Upper lobe of left lung (tissue), 6 donors: ENCODE measurements around the gene PTCHD1. TPM values are rescaled to one million over a fixed set of nuclear protein-coding genes. Genes with fewer than 3 reads are reported as not detected.

Experiments
- ATAC-seq, 2 donors: fragments of 200-7000 bp; cut with Tn5 transposase; one replicate each; pipeline ENCODE4 v1.9.1; 2022; ENCODE audit warnings: mild to moderate bottlenecking in 2 of 2, moderate library complexity in 2 of 2; ENCODE audit not compliant: low FRiP score in 2 of 2
- DNase-seq, 2 donors: peaks; one replicate each; pipeline ENCODE4 v3.0.0-alpha.2; 2019 to 2020
- H3K27ac ChIP-seq, 4 donors: fragments of 200-600 bp; sonication (generic); one replicate each; pipeline ENCODE4 v1.5.1; 2016 to 2019
- H3K27me3 ChIP-seq, 4 donors: fragments of 200-600 bp; sonication (generic); one replicate each; pipeline ENCODE4 v1.5.1; 2017 to 2019
- H3K36me3 ChIP-seq, 4 donors: fragments of 200-600 bp; sonication (generic); one replicate each; pipeline ENCODE4 v1.5.1; 2016 to 2019
- H3K4me1 ChIP-seq, 4 donors: fragments of 200-600 bp; sonication (generic); one replicate each; pipeline ENCODE4 v1.5.1; 2018 to 2019
- H3K4me3 ChIP-seq, 4 donors: fragments of 200-600 bp; sonication (generic); one replicate each; pipeline ENCODE4 v1.5.1; 2017 to 2019; ENCODE audit warnings: mild to moderate bottlenecking in 2 of 4, moderate library complexity in 1 of 4
- H3K9me3 ChIP-seq, 4 donors: fragments of 200-600 bp; sonication (generic); one replicate each; pipeline ENCODE4 v1.5.1; 2018 to 2019
- EP300 ChIP-seq, 4 donors: sonication (generic); formaldehyde crosslinking; IDR thresholded peaks; one replicate each; pipeline ENCODE4 v1.5.1; 2017; ENCODE audit warnings: antibody characterized with exemption in 4 of 4, control low read depth in 2 of 4
- POLR2A ChIP-seq, 4 donors: fragments of 450-650 bp; IDR thresholded peaks; one replicate each; pipeline ENCODE4 v1.5.1; 2016 to 2017; ENCODE audit warnings: antibody characterized with exemption in 4 of 4, mild to moderate bottlenecking in 2 of 4
- POLR2AphosphoS5 ChIP-seq, 2 donors: sonication (generic); formaldehyde crosslinking; IDR thresholded peaks; one replicate each; pipeline ENCODE4 v1.5.1; 2017; ENCODE audit warnings: antibody characterized with exemption in 2 of 2
- WGBS, 2 donors: methylation state at CpG; one replicate each; pipeline ENCODE4 v1.1.5; 2017 to 2018; 5-methylcytosine and 5-hydroxymethylcytosine counted together
- total RNA-seq, 6 donors: library from RNA; depleted of rRNA in 4 of 6; stranded (reverse); fragments of >200 nt in 4 of 6; gene quantifications; one replicate each; pipeline versions ENCODE4 v1.1.0 to v1.2.1, GENCODE V29; 2016 to 2021
- TF ChIP-seq, protein P1 (sequence below), 6 experiments: fragments of 450-650 bp in 4 of 6; fragments of 200-600 bp in 2 of 6; sonication (generic) in 2 of 6; IDR thresholded peaks; one replicate each; pipeline ENCODE4 v1.5.1; 2016 to 2019; ENCODE audit warnings: antibody characterized with exemption in 6 of 6
- donor health status: DM: no; HTN: no; CAD: no; lungs with moderate emphysema.
- donor health status: DM: no; HTN: yes; CAD: no; lungs with severe emphysema.

Gene PTCHD1
- total RNA-seq, 6 donors from 2014 or later: 0.61 to 2.2 (median 1.4) TPM

DNA sequence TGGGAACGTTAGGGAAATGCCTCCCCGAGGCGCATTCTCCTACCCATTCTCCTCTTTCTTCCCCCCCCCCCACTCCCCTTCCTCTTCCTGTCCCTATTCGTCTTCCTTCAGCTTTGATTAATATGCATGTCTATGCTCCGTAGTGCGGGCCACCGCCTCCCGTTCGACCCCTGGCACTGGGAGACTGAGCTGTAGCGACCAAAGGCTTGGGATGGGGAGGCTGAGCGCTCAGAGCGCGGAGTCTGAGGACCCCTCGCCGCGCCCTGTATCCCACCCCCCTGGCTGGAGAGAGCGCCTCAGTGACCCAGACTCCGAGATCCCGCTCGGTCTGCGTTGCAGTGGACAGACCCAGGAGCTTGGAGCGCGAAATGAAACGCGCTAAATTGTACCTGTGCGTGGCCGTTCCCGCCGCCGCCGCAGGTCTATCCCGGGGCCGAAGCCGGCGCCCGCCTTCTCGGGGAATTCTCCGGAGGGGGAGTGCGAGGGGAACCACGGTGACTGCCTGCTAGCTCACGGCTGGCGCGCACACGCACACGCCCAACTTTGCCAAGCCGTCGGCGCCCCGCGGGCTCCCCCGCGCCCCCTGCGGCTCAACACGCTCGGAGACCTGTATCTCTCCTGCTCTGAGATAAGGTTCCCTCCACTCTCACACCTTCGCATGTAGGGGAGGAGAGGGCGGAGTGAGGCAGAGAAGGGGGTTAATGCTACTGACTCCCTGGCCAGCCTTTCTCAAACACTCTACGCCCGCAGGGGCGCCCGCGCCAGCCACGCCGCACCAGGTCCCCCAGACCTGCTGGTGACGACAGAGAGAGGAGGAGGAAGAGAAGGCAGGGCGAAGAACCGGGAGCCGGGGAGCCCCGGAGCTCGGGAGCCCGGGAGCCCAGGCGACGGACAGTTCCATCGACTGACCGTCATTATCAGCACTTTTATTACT, 1.5 kb upstream of the PTCHD1 start:
- DNase-seq: peak in 1 of 2 donors; percentile 68
- Histone ChIP-seq H3K36me3 (no peaks in the 10 kb centered on the region), H3K4me3 (peak overlapping the region in 3 of 4 donors; percentile 37 to 42 (median 38)), H3K27ac (no peak overlapping the region), H3K4me1 (peaks cover 0 to 26% (median 1%) of the 10 kb centered on the region in 4 donors), H3K9me3 (no peaks in the 10 kb centered on the region), H3K27me3 (peaks cover 0 to 28% (median 0%) of the 10 kb centered on the region in 4 donors)
- ATAC-seq: no peak
- TF ChIP-seq POLR2A (IDR thresholded peaks at IDR 0.05): no peak
- TF ChIP-seq, protein P1, sequence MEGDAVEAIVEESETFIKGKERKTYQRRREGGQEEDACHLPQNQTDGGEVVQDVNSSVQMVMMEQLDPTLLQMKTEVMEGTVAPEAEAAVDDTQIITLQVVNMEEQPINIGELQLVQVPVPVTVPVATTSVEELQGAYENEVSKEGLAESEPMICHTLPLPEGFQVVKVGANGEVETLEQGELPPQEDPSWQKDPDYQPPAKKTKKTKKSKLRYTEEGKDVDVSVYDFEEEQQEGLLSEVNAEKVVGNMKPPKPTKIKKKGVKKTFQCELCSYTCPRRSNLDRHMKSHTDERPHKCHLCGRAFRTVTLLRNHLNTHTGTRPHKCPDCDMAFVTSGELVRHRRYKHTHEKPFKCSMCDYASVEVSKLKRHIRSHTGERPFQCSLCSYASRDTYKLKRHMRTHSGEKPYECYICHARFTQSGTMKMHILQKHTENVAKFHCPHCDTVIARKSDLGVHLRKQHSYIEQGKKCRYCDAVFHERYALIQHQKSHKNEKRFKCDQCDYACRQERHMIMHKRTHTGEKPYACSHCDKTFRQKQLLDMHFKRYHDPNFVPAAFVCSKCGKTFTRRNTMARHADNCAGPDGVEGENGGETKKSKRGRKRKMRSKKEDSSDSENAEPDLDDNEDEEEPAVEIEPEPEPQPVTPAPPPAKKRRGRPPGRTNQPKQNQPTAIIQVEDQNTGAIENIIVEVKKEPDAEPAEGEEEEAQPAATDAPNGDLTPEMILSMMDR (IDR thresholded peaks at IDR 0.05): no peak
- 1 to 38% methylated on average over 8 to 75 of the region's 75 CpGs for WGBS, 2 donors

DNA sequence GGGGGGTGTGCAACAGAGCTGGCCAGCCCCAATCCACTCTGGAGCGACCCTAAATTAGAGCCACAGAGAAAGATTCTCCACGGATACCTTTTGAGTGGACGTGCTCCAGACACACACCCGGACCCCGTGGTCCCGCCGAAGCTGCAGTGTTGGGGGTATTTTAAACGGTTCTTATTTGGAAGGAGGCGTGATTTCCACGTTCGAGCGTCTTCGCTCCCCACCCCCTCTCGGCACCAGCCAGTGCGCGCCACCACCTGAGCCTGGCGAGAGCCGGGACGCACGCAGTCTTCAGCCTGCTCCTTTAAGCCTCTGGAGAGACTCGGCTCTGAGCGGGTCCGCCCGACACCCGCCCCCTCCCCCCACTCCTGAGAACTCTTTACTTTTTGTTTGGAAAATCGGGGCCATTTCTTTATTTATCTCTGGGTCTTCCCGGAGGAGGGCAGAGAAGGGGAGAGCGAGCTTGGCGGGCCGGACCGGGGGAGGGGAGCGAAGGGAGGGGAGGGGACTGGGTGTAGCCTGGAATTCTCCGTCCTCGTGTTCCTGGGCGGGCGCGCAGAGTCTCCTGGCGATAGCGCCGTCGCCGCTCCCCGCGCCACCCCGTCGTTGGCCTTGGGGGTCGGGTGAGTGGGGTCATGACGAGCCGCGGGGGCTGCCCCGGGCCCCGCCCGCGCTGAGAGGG, 668 bp upstream of the PTCHD1 start:
- 36% methylated on average over 38 of the region's 54 CpGs; no CpG with 5 or more reads in 1 of the 2 donors for WGBS, 2 donors

DNA sequence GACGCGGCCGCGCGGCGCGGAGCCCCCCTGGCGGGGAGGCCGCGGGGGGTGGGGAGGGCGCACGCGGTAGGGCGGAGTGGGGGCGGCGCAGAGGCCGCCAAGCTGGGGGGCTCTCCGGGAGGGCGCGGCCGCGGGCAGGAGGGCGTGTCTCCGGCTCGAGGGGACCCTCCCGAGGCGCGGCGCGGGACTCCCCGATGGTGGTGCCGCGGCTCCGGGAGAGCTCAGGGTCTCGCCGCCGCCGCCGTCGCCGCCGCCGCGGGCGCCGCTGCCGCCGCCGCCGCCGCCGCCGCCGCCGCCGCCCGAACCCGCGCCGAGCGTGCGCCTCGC, 165 bp upstream of the PTCHD1 start:
- peak in 1 of 2 donors; percentile 55 for DNase-seq
- H3K36me3 ChIP-seq: no peaks in the 10 kb centered on the region
- H3K4me1 ChIP-seq: peaks cover 0 to 26% (median 1%) of the 10 kb centered on the region in 4 donors
- peaks cover 0 to 28% (median 0%) of the 10 kb centered on the region in 4 donors for H3K27me3 ChIP-seq
- peak overlapping the region in 3 of 4 donors; percentile 37 to 42 (median 38) for H3K4me3 ChIP-seq
- H3K27ac ChIP-seq: no peak overlapping the region
- no peak for ATAC-seq
- no peaks in the 10 kb centered on the region for H3K9me3 ChIP-seq
- TF ChIP-seq POLR2A (IDR thresholded peaks at IDR 0.05): no peak
- TF ChIP-seq POLR2AphosphoS5 (IDR thresholded peaks at IDR 0.05): no peak
- TF ChIP-seq, protein P1 (IDR thresholded peaks at IDR 0.05): no peak
- no peak for TF ChIP-seq EP300 (IDR thresholded peaks at IDR 0.05)
- 57% methylated on average over 12 of the region's 63 CpGs; no CpG with 5 or more reads in 1 of the 2 donors for WGBS, 2 donors

More for the DNA sequence above, 668 bp upstream of the PTCHD1 start:
- Histone ChIP-seq H3K9me3 (no peaks in the 10 kb centered on the region), H3K4me1 (peaks cover 0 to 26% (median 1%) of the 10 kb centered on the region in 4 donors), H3K36me3 (no peaks in the 10 kb centered on the region), H3K27ac (no peak overlapping the region), H3K4me3 (peak overlapping the region in 3 of 4 donors; percentile 37 to 42 (median 38)), H3K27me3 (peaks cover 0 to 28% (median 0%) of the 10 kb centered on the region in 4 donors)
- TF ChIP-seq, protein P1 (IDR thresholded peaks at IDR 0.05): no peak
- TF ChIP-seq EP300 (IDR thresholded peaks at IDR 0.05) (no peak), POLR2AphosphoS5 (IDR thresholded peaks at IDR 0.05) (no peak), POLR2A (IDR thresholded peaks at IDR 0.05) (no peak)
- DNase-seq (peak in 1 of 2 donors; percentile 56), ATAC-seq (peak in 1 of 2 donors; percentile 56)

DNA sequence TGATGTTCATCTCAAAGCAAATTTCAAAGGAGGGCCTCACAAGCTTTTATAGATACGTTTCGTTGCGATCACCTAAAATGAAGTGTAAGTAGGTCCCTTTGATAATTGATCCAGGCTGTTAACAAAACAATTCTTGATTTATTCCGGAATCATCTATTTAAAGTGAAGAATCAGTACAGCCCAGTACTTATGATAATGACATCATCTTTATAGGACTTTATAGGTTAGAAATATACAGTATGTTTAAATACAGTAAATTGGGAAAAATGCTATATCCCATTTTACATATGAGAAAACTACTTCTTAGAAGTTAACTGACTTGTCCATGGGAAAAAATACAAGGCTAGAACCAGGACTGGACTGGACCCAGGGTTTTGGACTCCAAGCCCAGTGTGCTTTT, 3.7 kb downstream of the PTCHD1 start:
- no peak overlapping the region for H3K27ac ChIP-seq
- ATAC-seq: no peak
- no peak for DNase-seq
- peaks cover 0 to 12% (median 0%) of the 10 kb centered on the region in 4 donors for H3K4me1 ChIP-seq
- H3K9me3 ChIP-seq: no peaks in the 10 kb centered on the region
- TF ChIP-seq, protein P1 (IDR thresholded peaks at IDR 0.05): no peak
- no peak for TF ChIP-seq EP300 (IDR thresholded peaks at IDR 0.05)
- TF ChIP-seq POLR2A (IDR thresholded peaks at IDR 0.05): no peak
- no peak for TF ChIP-seq POLR2AphosphoS5 (IDR thresholded peaks at IDR 0.05)
- 70 to 92% methylated on average over 4 of the region's 4 CpGs for WGBS, 2 donors
- no peak overlapping the region for H3K4me3 ChIP-seq
- H3K27me3 ChIP-seq: peaks cover 0 to 18% (median 0%) of the 10 kb centered on the region in 4 donors
- H3K36me3 ChIP-seq: no peaks in the 10 kb centered on the region
